M059J (cell line): Measurements from ENCODE around the gene RAPGEF6. TPM values are rescaled to one million over a fixed set of nuclear protein-coding genes. Genes with fewer than 3 reads are reported as not detected.

Experiments used
- DNase-seq: peaks from one replicate; pipeline ENCODE4 v3.0.0-alpha.2; 2012; ENCODE audit warnings: low read depth
- total RNA-seq: library from RNA; depleted of rRNA; stranded (reverse); fragments of >200 nt; shearing (Covaris generic); gene quantifications from 2 replicates; pipeline ENCODE4 v1.2.3, GENCODE V29; 2014

Gene RAPGEF6
- total RNA-seq, 1 experiment from 2014 or later, result 8.6 TPM

- DNase-seq, result no peak
Observed at GRCh38 chr5:131548176-131548575, 86.9 kb downstream of the RAPGEF6 start.

GRCh38 chr5:131545845-131546244 lies 89.2 kb downstream of the RAPGEF6 start:
- peak; percentile 16 for DNase-seq

- no peak for DNase-seq
Observed at GRCh38 chr5:131542723-131543122, 92.3 kb downstream of the RAPGEF6 start.

GRCh38 chr5:131541762-131542161 lies 93.3 kb downstream of the RAPGEF6 start:
- DNase-seq, result peak; percentile 9

GRCh38 chr5:131541071-131541470 lies 94.0 kb downstream of the RAPGEF6 start:
- DNase-seq, result peak; percentile 3

GRCh38 chr5:131539251-131539650 lies 95.8 kb downstream of the RAPGEF6 start:
- DNase-seq, result no peak

- DNase-seq, result peak; percentile 39
Observed at GRCh38 chr5:131538177-131538593, 96.8 kb downstream of the RAPGEF6 start.

GRCh38 chr5:131536850-131537448 lies 98.1 kb downstream of the RAPGEF6 start:
- no peak for DNase-seq

- DNase-seq, result peak; percentile 27
Observed at GRCh38 chr5:131536211-131536826, 98.7 kb downstream of the RAPGEF6 start.

GRCh38 chr5:131534974-131535373 lies 100.1 kb downstream of the RAPGEF6 start:
- DNase-seq, result no peak

GRCh38 chr5:131533836-131534235 lies 101.2 kb downstream of the RAPGEF6 start:
- no peak for DNase-seq

GRCh38 chr5:131532031-131532640 lies 102.9 kb downstream of the RAPGEF6 start:
- no peak for DNase-seq

- DNase-seq, result no peak
Observed at GRCh38 chr5:131530706-131531331, 104.2 kb downstream of the RAPGEF6 start.

- no peak for DNase-seq
Observed at GRCh38 chr5:131528682-131529081, 106.3 kb downstream of the RAPGEF6 start.

GRCh38 chr5:131525805-131526204 lies 109.2 kb downstream of the RAPGEF6 start:
- no peak for DNase-seq

GRCh38 chr5:131524431-131524830 lies 110.6 kb downstream of the RAPGEF6 start:
- no peak for DNase-seq

GRCh38 chr5:131523500-131524185 lies 111.4 kb downstream of the RAPGEF6 start:
- DNase-seq, result no peak

GRCh38 chr5:131521252-131521651 lies 113.8 kb downstream of the RAPGEF6 start:
- DNase-seq, result peak; percentile 74

- no peak for DNase-seq
Observed at GRCh38 chr5:131515348-131515747, 119.7 kb downstream of the RAPGEF6 start.

GRCh38 chr5:131514316-131515283 lies 120.4 kb downstream of the RAPGEF6 start:
- peak; percentile 41 for DNase-seq

- no peak for DNase-seq
Observed at GRCh38 chr5:131513780-131514179, 121.2 kb downstream of the RAPGEF6 start.
